Panc1 (cell line): ENCODE measurements around the gene CRY2. TPM values are rescaled to one million over a fixed set of nuclear protein-coding genes. Genes with fewer than 3 reads are reported as not detected.

Source experiments
- ATAC-seq: fragments of 200-7000 bp; cut with Tn5 transposase; 2 replicates; pipeline ENCODE4 v1.9.1; 2020; ENCODE audit warnings: mild to moderate bottlenecking, moderate library complexity
- BruUV-seq: library from RNA; stranded (reverse); fragments of 400-500 nt; replicated peaks from 2 replicates; lab custom pipeline; 2021; lab: Mats Ljungman, UMichigan
- CTCF ChIA-PET: fragments of 300-600 bp; sonication (Branson Sonifier 250); formaldehyde crosslinking; loops from one replicate; lab custom pipeline; 2022; ENCODE audit warnings: antibody characterized with exemption; lab: Charles Lee
- POLR2A ChIA-PET: fragments of 300-600 bp; sonication (Branson Sonifier 250); formaldehyde crosslinking; loops from one replicate; lab custom pipeline; 2022; ENCODE audit warnings: antibody characterized with exemption; lab: Charles Lee
- DNase-seq: peaks from one replicate; pipeline ENCODE4 v3.0.0-alpha.2; 2010; ENCODE audit warnings: low read depth, low spot score
- H3K27ac ChIP-seq: 2 replicates; pipeline ENCODE4 v1.5.1; 2011; ENCODE audit warnings: mild to moderate bottlenecking, low read length, inconsistent platforms
- H3K27me3 ChIP-seq: fragments of 200-500 bp; sonication (Bioruptor generic); 2 replicates; pipeline ENCODE4 v1.6.0; 2014; ENCODE audit warnings: low read length, inconsistent platforms; ENCODE audit not compliant: control insufficient read depth, insufficient read depth
- H3K36me3 ChIP-seq: fragments of 200-500 bp; sonication (Bioruptor generic); 2 replicates; pipeline ENCODE4 v1.5.1; 2014; ENCODE audit warnings: inconsistent platforms, mild to moderate bottlenecking, low read length, moderate library complexity; ENCODE audit not compliant: control insufficient read depth, insufficient read depth
- H3K4me1 ChIP-seq: 2 replicates; pipeline ENCODE4 v1.5.1; 2011; ENCODE audit warnings: inconsistent platforms, mild to moderate bottlenecking, low read length, moderate library complexity; ENCODE audit not compliant: control insufficient read depth, insufficient read depth
- H3K4me3 ChIP-seq, 2 experiments: 2 replicates each; pipeline ENCODE4 v1.5.1; 2011 to 2012; ENCODE audit warnings: low read depth in 2 of 2, low read length in 2 of 2, mild to moderate bottlenecking in 2 of 2, inconsistent platforms in 1 of 2, moderate library complexity in 1 of 2
- H3K9me3 ChIP-seq: fragments of 200-500 bp; sonication (Bioruptor generic); 2 replicates; pipeline ENCODE4 v1.5.1; 2014; ENCODE audit warnings: low read depth, mild to moderate bottlenecking, inconsistent platforms, low read length, moderate library complexity; ENCODE audit not compliant: control insufficient read depth, insufficient read depth
- CTCF ChIP-seq: fragments of 450-650 bp; IDR thresholded peaks from 2 replicates; pipeline ENCODE4 v1.5.1; 2017; ENCODE audit warnings: mild to moderate bottlenecking
- POLR2AphosphoS5 ChIP-seq: IDR thresholded peaks from 2 replicates; pipeline ENCODE4 v1.6.1; 2012; ENCODE audit warnings: mild to moderate bottlenecking, low read depth, low read length, moderate library complexity
- REST ChIP-seq, 2 experiments: IDR thresholded peaks; 2 replicates each; pipeline ENCODE4 v1.6.1; 2011 to 2012; ENCODE audit warnings: low read depth in 2 of 2, control low read depth in 1 of 2, low read length in 1 of 2, mild to moderate bottlenecking in 1 of 2, moderate library complexity in 1 of 2; ENCODE audit not compliant: insufficient read depth in 1 of 2
- SIN3A ChIP-seq: IDR thresholded peaks from 2 replicates; pipeline ENCODE4 v1.6.1; 2012; ENCODE audit warnings: low read depth, mild to moderate bottlenecking, low read length, moderate library complexity, borderline replicate concordance; ENCODE audit not compliant: insufficient read depth
- TCF7L2 ChIP-seq: IDR thresholded peaks from 2 replicates; pipeline ENCODE4 v1.6.1; 2011; ENCODE audit warnings: mild to moderate bottlenecking, low read depth, low read length, inconsistent platforms
- in situ Hi-C: cut with HindIII; loops from 2 replicates; pipeline ENCODE4 v1.10.0; 2016; ENCODE audit warnings: low sequenced_read_pairs, low pct_unique_long_range_greater_than_20kb
- intact Hi-C: fragments of 100-400 bp; cut with micrococcal nuclease; formaldehyde crosslinking; loops from one replicate; pipeline ENCODE4 v1.10.0; 2022; ENCODE audit not compliant: unreplicated experiment
- total RNA-seq: library from RNA; stranded (reverse); gene quantifications from one replicate; pipeline ENCODE4 v1.2.1, GENCODE V29; 2021; ENCODE audit not compliant: unreplicated experiment

The CRY2 gene
- total RNA-seq, 1 experiment from 2014 or later: 14.6 TPM

- no peak for DNase-seq
- Histone ChIP-seq H3K9me3 (no peaks in the 10 kb centered on the region), H3K27me3 (no peaks in the 10 kb centered on the region), H3K27ac (no peak overlapping the region), H3K4me3 (no peak overlapping the region), H3K36me3 (no peaks in the 10 kb centered on the region), H3K4me1 (peaks cover 6% of the 10 kb centered on the region; the same call in 1 of the 2 replicates)
- ChIA-PET CTCF (no interaction called here), POLR2A (interaction anchor here (0.6 kb wide), 1 partner anchor 135 kb away, joined by 3 read pairs; no protein-coding TSS in a partner anchor)
- no TSS peak for BruUV-seq
- intact Hi-C loops (no loop called here), in situ Hi-C loops (no loop called here)
- TF ChIP-seq SIN3A (no peak), TCF7L2 (no peak), REST (IDR thresholded peaks at IDR 0.05; ENCODE audit: insufficient read depth in 1 of 2, low read depth in 2 of 2, low read length in 1 of 2) (no peak), POLR2AphosphoS5 (no peak), CTCF (no peak)
- ATAC-seq: no peak
These were observed 48.4 kb downstream of the CRY2 start for GRCh38 chr11:45895553-45896259.

- Histone ChIP-seq H3K4me3 (no peak overlapping the region), H3K4me1 (peaks cover 6% of the 10 kb centered on the region; the same call in 1 of the 2 replicates), H3K36me3 (no peaks in the 10 kb centered on the region), H3K27ac (no peak overlapping the region), H3K27me3 (no peaks in the 10 kb centered on the region), H3K9me3 (no peaks in the 10 kb centered on the region)
- intact Hi-C loops: no loop called here
- ChIA-PET POLR2A (interaction anchor here (0.6 kb wide), 1 partner anchor 134 kb away, joined by 3 read pairs; no protein-coding TSS in a partner anchor), CTCF (no interaction called here)
- TF ChIP-seq REST (IDR thresholded peaks at IDR 0.05; ENCODE audit: insufficient read depth in 1 of 2, low read depth in 2 of 2, low read length in 1 of 2) (peak in 1 of 2 experiments; percentile 44; a peak in 2 of 4 replicates), SIN3A (no peak)
- ATAC-seq (no peak), DNase-seq (no peak)
- no TSS peak for BruUV-seq
- in situ Hi-C loops: no loop called here
These were observed 49.2 kb downstream of the CRY2 start for GRCh38 chr11:45896422-45896984.
